Measurements from ENCODE around the gene GSTA2.
"Not testable (repeated sequence)": the region's sequence is repeated elsewhere in the genome, so short reads cannot be mapped to it uniquely, and the experiment has no call there.

GSTA2 gene

GRCh38 chr6:52760105-52760765, 3.0 kb downstream of the GSTA2 start:
- DNase-seq (ENCODE audit: low read depth) = no peak

GRCh38 chr6:52759085-52759484, 4.2 kb downstream of the GSTA2 start:
- DNase-seq (ENCODE audit: low read depth) = no peak

GRCh38 chr6:52757651-52758338, 5.5 kb downstream of the GSTA2 start:
- not testable (repeated sequence) for DNase-seq (ENCODE audit: low read depth)

- no peak for DNase-seq (ENCODE audit: low read depth)
Observed at GRCh38 chr6:52754443-52754842, 8.8 kb downstream of the GSTA2 start.

- DNase-seq (ENCODE audit: low read depth) = not testable (repeated sequence)
Observed at GRCh38 chr6:52753137-52753536, 10.1 kb downstream of the GSTA2 start.

GRCh38 chr6:52752310-52752709, 11.0 kb downstream of the GSTA2 start:
- no peak for DNase-seq (ENCODE audit: low read depth)

- DNase-seq (ENCODE audit: low read depth) = no peak
Observed at GRCh38 chr6:52749556-52750152, 13.6 kb downstream of the GSTA2 start.

GRCh38 chr6:52747301-52747700, 16.0 kb downstream of the GSTA2 start:
- DNase-seq (ENCODE audit: low read depth) = not testable (repeated sequence)

GRCh38 chr6:52746213-52746612, 17.1 kb downstream of the GSTA2 start:
- DNase-seq (ENCODE audit: low read depth) = no peak

- no peak for DNase-seq (ENCODE audit: low read depth)
Observed at GRCh38 chr6:52745764-52746201, 17.5 kb downstream of the GSTA2 start.

GRCh38 chr6:52741872-52742271, 21.4 kb downstream of the GSTA2 start:
- DNase-seq (ENCODE audit: low read depth) = no peak

- no peak for DNase-seq (ENCODE audit: low read depth)
Observed at GRCh38 chr6:52739627-52740026, 23.6 kb downstream of the GSTA2 start.

GRCh38 chr6:52739134-52739533, 24.1 kb downstream of the GSTA2 start:
- DNase-seq (ENCODE audit: low read depth) = no peak

GRCh38 chr6:52736145-52736544, 27.1 kb downstream of the GSTA2 start:
- no peak for DNase-seq (ENCODE audit: low read depth)

- no peak for DNase-seq (ENCODE audit: low read depth)
Observed at GRCh38 chr6:52735071-52735470, 28.2 kb downstream of the GSTA2 start.

- DNase-seq (ENCODE audit: low read depth) = no peak
Observed at GRCh38 chr6:52734072-52734471, 29.2 kb downstream of the GSTA2 start.

GRCh38 chr6:52733172-52733571, 30.1 kb downstream of the GSTA2 start:
- DNase-seq (ENCODE audit: low read depth) = no peak

- no peak for DNase-seq (ENCODE audit: low read depth)
Observed at GRCh38 chr6:52731719-52732118, 31.6 kb downstream of the GSTA2 start.

GRCh38 chr6:52729576-52729975, 33.7 kb downstream of the GSTA2 start:
- no peak for DNase-seq (ENCODE audit: low read depth)

- DNase-seq (ENCODE audit: low read depth) = no peak
Observed at GRCh38 chr6:52728394-52728793, 34.9 kb downstream of the GSTA2 start.

GRCh38 chr6:52727908-52728307, 35.4 kb downstream of the GSTA2 start:
- DNase-seq (ENCODE audit: low read depth) = no peak

GRCh38 chr6:52726741-52727535, 36.3 kb downstream of the GSTA2 start:
- DNase-seq (ENCODE audit: low read depth) = no peak

GRCh38 chr6:52726193-52726542, 37.1 kb downstream of the GSTA2 start:
- no peak for DNase-seq (ENCODE audit: low read depth)

All from stimulated activated CD8-positive, alpha-beta memory T cell treated with anti-CD3 and anti-CD28 coated beads, Interleukin-15, amount 100 ng/mL, for 24 hours (primary cell).